ENCODE results near the gene FGD4.
A peak's percentile ranks its signal among the peaks of the same experiment; 100 is the strongest.
"Not testable (repeated sequence)": the region's sequence is repeated elsewhere in the genome, so short reads cannot be mapped to it uniquely, and the experiment has no call there.

Gene FGD4

DNA sequence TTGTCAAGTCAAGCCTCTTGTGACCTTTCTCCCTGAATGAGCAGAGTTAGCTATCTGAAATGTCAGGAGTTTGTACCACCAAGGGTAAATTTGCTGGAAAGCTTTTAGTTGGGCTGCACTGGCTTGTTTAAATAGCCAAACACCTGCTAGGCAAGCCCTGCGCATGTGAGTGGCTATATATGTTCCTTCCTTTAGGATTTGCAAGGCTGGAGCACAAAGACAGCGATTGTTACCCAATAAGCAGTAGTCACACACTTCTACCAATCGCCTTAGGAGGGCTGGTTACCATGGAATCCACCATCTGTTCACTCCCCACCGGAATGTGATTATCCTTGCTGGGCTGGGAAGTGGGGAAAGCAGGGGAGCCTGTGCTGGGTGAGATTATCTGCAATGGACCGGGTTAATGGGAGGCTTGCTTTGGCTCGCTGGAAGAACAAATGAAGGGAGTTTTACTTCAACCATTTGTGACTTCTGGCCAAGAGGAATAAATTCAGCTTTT is 102.5 kb downstream of the FGD4 start:
- no peak overlapping the region for H3K4me3 ChIP-seq (ENCODE audit: control insufficient read depth, low read depth, low read length)
- DNase-seq (ENCODE audit: low read depth) = peak; percentile 39
- no peak for TF ChIP-seq CTCF (IDR thresholded peaks at IDR 0.05; ENCODE audit: control insufficient read depth, insufficient read depth, low read depth, low read length, missing control alignments)

DNA sequence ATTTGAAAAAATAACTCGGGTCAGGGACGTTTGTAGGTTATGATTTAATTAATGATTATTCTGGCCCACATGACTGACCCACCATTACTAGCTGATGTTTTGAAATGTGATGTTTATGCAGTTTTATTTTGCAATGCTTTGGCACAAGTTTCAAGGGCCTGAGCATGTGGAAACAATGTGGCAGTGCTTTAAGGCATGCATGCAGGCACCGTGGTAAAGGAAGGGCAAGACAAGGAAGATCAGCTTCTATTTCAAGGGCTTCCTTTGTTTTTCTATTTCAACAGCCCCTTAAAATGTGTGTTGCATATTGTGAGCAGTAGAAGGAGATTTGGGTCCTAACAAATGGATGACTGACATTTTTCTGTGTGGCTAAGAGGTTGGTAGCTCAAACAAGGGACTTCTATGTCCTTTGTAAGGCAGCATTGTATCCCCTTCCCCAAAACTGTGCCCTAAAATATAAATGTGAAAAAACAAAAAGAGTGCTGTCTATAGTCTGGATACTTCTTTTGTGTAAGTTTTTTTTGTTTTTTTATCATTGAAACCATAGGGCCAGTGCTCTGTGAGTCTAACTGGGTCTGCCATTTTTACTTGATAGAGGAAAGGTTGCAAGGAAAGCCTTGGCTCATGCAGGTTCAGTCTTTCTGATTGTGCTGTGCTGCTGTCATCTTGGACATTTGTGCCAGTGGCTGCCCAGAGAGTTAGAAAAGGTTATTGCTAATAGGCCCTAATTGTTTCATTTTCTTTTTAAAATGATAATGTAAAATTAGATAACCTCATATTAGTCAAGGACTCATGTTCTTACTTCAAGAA is 103.5 kb downstream of the FGD4 start:
- H3K4me3 ChIP-seq (ENCODE audit: control insufficient read depth, low read depth, low read length) = no peak overlapping the region
- DNase-seq (ENCODE audit: low read depth) = peak; percentile 61
- no peak for TF ChIP-seq CTCF (IDR thresholded peaks at IDR 0.05; ENCODE audit: control insufficient read depth, insufficient read depth, low read depth, low read length, missing control alignments)

DNA sequence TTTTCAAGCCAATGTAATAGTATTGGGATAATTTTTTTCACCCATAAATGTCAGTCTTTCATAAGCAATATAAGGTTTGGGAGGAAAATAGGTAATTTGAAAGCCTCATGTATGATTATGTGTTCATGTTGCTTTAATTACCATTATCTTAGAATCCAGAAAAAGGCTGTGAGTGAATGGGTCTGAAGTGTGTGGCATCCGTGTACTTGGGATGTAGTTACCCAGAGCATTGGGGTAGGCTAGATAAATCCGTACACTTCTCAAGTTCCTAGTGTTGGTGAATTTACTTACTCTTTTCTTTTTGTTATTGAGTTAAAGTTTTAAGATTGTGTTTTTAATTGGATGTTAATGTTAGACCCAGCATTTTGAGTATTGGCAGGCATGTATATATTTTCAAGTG is 104.4 kb downstream of the FGD4 start:
- H3K4me3 ChIP-seq (ENCODE audit: control insufficient read depth, low read depth, low read length) = no peak overlapping the region
- TF ChIP-seq CTCF (IDR thresholded peaks at IDR 0.05; ENCODE audit: control insufficient read depth, insufficient read depth, low read depth, low read length, missing control alignments) = no peak

DNA sequence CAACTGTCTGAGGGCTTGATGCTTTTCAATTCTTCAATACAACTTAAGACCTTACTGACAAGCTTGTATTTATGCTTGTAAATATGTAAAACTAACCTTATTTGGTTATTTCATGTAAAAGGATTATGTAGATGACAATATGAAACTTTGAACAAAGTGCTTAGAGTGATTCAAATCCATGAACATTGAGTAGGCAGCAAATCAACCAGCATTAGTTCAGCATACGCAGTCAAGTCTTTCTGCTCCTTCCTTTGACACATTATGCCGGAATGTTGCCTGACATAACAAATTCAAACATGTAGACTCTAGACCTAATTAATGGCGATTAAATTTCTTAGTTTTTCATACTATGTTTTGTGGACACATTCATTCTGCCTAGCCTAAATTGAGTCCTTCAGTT is 105.2 kb downstream of the FGD4 start:
- no peak overlapping the region for H3K4me3 ChIP-seq (ENCODE audit: control insufficient read depth, low read depth, low read length)
- no peak for DNase-seq (ENCODE audit: low read depth)
- TF ChIP-seq CTCF (IDR thresholded peaks at IDR 0.05; ENCODE audit: control insufficient read depth, insufficient read depth, low read depth, low read length, missing control alignments) = no peak

More for the DNA sequence above, 104.4 kb downstream of the FGD4 start:
- no peak for DNase-seq (ENCODE audit: low read depth)

DNA sequence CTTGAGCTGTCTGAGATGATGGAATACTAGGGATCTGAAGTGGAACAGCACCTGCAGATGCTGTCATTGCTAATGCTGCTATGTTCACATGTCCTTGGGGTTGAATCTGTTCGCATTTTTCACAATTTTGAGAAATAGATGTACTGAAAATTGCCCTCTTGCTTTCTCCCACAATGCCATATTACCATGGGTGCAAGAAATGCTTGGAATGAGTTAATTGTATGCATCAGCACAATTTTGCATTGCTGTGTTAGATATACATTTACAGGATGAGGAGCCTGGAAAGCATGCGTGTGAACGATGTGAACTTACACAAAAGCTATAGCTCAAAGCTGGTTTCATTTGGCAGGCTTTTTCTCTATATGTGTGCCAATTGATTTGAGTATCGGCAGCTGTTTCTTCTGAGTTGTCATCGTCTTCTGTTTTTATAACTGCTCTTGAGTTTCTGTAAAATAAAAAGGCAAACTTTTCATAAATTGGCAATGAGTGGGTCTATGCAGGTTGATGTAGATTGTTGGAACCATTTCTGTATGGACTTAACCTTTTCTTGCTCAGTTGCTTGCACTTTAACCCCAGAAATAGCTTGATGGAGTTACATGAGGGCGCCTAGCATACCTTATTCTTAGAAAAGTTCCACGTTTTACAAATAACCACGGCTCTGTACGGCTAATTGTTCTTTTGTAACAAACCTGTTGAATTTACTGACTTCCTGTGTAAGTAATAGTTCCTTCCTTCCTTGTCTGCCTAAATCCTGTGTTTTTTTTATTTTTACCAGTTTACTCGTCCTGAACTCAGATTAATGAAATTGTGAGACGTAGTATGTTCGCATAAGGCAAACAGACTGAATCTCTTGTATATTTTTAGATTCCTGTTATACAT is 105.9 kb downstream of the FGD4 start:
- no peak for DNase-seq (ENCODE audit: low read depth)
- no peak overlapping the region for H3K4me3 ChIP-seq (ENCODE audit: control insufficient read depth, low read depth, low read length)
- TF ChIP-seq CTCF (IDR thresholded peaks at IDR 0.05; ENCODE audit: control insufficient read depth, insufficient read depth, low read depth, low read length, missing control alignments) = no peak

GRCh38 chr12:32507096-32507941 is 108.0 kb downstream of the FGD4 start:
- H3K4me3 ChIP-seq (ENCODE audit: control insufficient read depth, low read depth, low read length); DNase-seq (ENCODE audit: low read depth): not testable (repeated sequence)

Data from AG09309 (cell line).